Measurements from ENCODE around the gene ELAVL3.

DNA sequence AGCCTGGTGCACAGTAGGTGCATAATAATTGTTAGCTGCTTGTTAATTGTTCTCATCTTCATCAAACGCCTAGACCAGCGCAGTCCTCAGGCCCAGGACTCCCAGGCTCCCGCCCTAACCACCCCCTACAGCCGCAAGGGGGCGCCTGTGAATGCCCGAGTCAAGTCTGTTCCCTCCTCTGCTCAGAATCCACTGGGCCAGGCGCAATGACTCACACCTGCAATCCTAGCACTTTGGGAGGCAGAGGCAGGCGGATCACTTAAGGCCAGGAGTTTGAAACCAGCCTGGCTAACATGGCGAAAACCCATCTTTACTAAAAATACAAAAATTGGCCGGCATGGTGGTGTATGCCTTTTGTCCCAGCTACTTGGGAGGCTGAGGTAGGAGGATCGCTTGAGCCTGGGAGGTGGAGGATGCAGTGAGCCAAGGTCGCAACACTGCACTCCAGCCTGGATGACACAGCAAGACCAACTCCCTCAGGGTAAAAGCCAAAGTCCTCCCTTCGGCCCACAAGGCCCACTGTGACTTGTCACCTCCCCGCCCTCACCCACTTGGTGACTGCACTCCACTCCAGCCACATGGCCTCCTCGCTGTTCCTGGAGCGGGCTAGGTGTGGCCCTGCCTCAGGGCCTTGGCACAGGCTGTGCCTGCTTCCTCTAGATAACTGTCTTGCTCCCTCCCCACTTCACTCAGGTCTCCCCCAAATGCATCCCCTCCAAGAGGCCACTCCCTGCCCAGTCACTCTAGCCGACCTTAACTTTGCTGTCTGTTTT lies 15.7 kb upstream of the ELAVL3 start:
- TF ChIP-seq, protein P1, sequence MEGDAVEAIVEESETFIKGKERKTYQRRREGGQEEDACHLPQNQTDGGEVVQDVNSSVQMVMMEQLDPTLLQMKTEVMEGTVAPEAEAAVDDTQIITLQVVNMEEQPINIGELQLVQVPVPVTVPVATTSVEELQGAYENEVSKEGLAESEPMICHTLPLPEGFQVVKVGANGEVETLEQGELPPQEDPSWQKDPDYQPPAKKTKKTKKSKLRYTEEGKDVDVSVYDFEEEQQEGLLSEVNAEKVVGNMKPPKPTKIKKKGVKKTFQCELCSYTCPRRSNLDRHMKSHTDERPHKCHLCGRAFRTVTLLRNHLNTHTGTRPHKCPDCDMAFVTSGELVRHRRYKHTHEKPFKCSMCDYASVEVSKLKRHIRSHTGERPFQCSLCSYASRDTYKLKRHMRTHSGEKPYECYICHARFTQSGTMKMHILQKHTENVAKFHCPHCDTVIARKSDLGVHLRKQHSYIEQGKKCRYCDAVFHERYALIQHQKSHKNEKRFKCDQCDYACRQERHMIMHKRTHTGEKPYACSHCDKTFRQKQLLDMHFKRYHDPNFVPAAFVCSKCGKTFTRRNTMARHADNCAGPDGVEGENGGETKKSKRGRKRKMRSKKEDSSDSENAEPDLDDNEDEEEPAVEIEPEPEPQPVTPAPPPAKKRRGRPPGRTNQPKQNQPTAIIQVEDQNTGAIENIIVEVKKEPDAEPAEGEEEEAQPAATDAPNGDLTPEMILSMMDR (IDR thresholded peaks at IDR 0.05; ENCODE audit: control extremely low read depth in 1 of 3, insufficient read depth in 1 of 3, low read depth in 1 of 3, low read length in 3 of 3), result peak; percentile 85 to 91 (median 89)
- TF ChIP-seq, protein P2, sequence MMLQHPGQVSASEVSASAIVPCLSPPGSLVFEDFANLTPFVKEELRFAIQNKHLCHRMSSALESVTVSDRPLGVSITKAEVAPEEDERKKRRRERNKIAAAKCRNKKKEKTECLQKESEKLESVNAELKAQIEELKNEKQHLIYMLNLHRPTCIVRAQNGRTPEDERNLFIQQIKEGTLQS (IDR thresholded peaks at IDR 0.05; ENCODE audit: insufficient read depth, low read depth, low read length), result no peak
- TF ChIP-seq YY1 (IDR thresholded peaks at IDR 0.05; ENCODE audit: low read depth, low read length) (0 out of 2 replicates have a peak, but pooled peaks have one; percentile 18), GABPA (IDR thresholded peaks at IDR 0.05; ENCODE audit: borderline replicate concordance, insufficient read depth, low read length) (peak; percentile 45; the same call in 1 of the 2 replicates), PHF8 (conservative IDR thresholded peaks at IDR 0.05; ENCODE audit: low read depth, low read length) (no peak), CEBPB (IDR thresholded peaks at IDR 0.05; ENCODE audit: low read depth, low read length) (no peak), ZNF274 (IDR thresholded peaks at IDR 0.05; ENCODE audit: borderline replicate concordance, extremely low read depth, low read length) (no peak)
- TF ChIP-seq, protein P3, sequence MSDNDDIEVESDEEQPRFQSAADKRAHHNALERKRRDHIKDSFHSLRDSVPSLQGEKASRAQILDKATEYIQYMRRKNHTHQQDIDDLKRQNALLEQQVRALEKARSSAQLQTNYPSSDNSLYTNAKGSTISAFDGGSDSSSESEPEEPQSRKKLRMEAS (IDR thresholded peaks at IDR 0.05), result no peak
- TF ChIP-seq, protein P4, sequence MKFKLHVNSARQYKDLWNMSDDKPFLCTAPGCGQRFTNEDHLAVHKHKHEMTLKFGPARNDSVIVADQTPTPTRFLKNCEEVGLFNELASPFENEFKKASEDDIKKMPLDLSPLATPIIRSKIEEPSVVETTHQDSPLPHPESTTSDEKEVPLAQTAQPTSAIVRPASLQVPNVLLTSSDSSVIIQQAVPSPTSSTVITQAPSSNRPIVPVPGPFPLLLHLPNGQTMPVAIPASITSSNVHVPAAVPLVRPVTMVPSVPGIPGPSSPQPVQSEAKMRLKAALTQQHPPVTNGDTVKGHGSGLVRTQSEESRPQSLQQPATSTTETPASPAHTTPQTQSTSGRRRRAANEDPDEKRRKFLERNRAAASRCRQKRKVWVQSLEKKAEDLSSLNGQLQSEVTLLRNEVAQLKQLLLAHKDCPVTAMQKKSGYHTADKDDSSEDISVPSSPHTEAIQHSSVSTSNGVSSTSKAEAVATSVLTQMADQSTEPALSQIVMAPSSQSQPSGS (IDR thresholded peaks at IDR 0.05; ENCODE audit: low read length), result no peak
